ENCODE results near the gene WFDC1. TPM values are rescaled to one million over a fixed set of nuclear protein-coding genes. Genes with fewer than 3 reads are reported as not detected.

The WFDC1 gene
- total RNA-seq, 1 experiment from 2014 or later = 0.40 TPM

GRCh38 chr16:84349862-84350684 lies 55.4 kb downstream of the WFDC1 start:
- no peaks in the 10 kb centered on the region for H3K9me3 ChIP-seq
- H3K4me3 ChIP-seq = no peak overlapping the region
- DNase-seq = no peak
- no peaks in the 10 kb centered on the region for H3K27me3 ChIP-seq
- H3K36me3 ChIP-seq = no peaks in the 10 kb centered on the region

- no peak for DNase-seq
- H3K27me3 ChIP-seq = no peaks in the 10 kb centered on the region
- H3K36me3 ChIP-seq = no peaks in the 10 kb centered on the region
- no peaks in the 10 kb centered on the region for H3K9me3 ChIP-seq
- H3K4me3 ChIP-seq = no peak overlapping the region
Measured at GRCh38 chr16:84350685-84351400, 56.2 kb downstream of the WFDC1 start.

GRCh38 chr16:84351630-84352029 lies 57.0 kb downstream of the WFDC1 start:
- H3K36me3 ChIP-seq = no peaks in the 10 kb centered on the region
- H3K4me3 ChIP-seq = no peak overlapping the region
- no peaks in the 10 kb centered on the region for H3K27me3 ChIP-seq
- no peaks in the 10 kb centered on the region for H3K9me3 ChIP-seq
- no peak for DNase-seq

GRCh38 chr16:84354306-84354705 lies 59.6 kb downstream of the WFDC1 start:
- H3K36me3 ChIP-seq = no peaks in the 10 kb centered on the region
- no peaks in the 10 kb centered on the region for H3K9me3 ChIP-seq
- H3K27me3 ChIP-seq = no peaks in the 10 kb centered on the region
- no peak for DNase-seq
- no peak overlapping the region for H3K4me3 ChIP-seq

- no peaks in the 10 kb centered on the region for H3K36me3 ChIP-seq
- H3K27me3 ChIP-seq = no peaks in the 10 kb centered on the region
- no peak for DNase-seq
Measured at GRCh38 chr16:84355149-84355548, 60.5 kb downstream of the WFDC1 start.

GRCh38 chr16:84356176-84356575 lies 61.5 kb downstream of the WFDC1 start:
- no peak for DNase-seq
- Histone ChIP-seq H3K4me3 (no peak overlapping the region), H3K36me3 (no peaks in the 10 kb centered on the region), H3K9me3 (no peaks in the 10 kb centered on the region), H3K27me3 (no peaks in the 10 kb centered on the region)

More at GRCh38 chr16:84355149-84355548, 60.5 kb downstream of the WFDC1 start:
- no peaks in the 10 kb centered on the region for H3K9me3 ChIP-seq
- H3K4me3 ChIP-seq = no peak overlapping the region

- DNase-seq = no peak
Measured at GRCh38 chr16:84356591-84357116, 62.0 kb downstream of the WFDC1 start.

GRCh38 chr16:84357191-84357651 lies 62.5 kb downstream of the WFDC1 start:
- no peaks in the 10 kb centered on the region for H3K36me3 ChIP-seq
- no peaks in the 10 kb centered on the region for H3K27me3 ChIP-seq
- DNase-seq = peak; percentile 3
- H3K4me3 ChIP-seq = no peak overlapping the region
- H3K9me3 ChIP-seq = no peaks in the 10 kb centered on the region

More at GRCh38 chr16:84356591-84357116, 62.0 kb downstream of the WFDC1 start:
- H3K9me3 ChIP-seq = no peaks in the 10 kb centered on the region
- H3K4me3 ChIP-seq = no peak overlapping the region
- H3K27me3 ChIP-seq = no peaks in the 10 kb centered on the region
- no peaks in the 10 kb centered on the region for H3K36me3 ChIP-seq

GRCh38 chr16:84358601-84359295 lies 64.1 kb downstream of the WFDC1 start:
- DNase-seq = no peak
- Histone ChIP-seq H3K36me3 (no peaks in the 10 kb centered on the region), H3K27me3 (no peaks in the 10 kb centered on the region), H3K4me3 (no peak overlapping the region), H3K9me3 (no peaks in the 10 kb centered on the region)

GRCh38 chr16:84359326-84359725 lies 64.6 kb downstream of the WFDC1 start:
- DNase-seq = no peak
- no peaks in the 10 kb centered on the region for H3K9me3 ChIP-seq
- no peak overlapping the region for H3K4me3 ChIP-seq
- no peaks in the 10 kb centered on the region for H3K27me3 ChIP-seq
- no peaks in the 10 kb centered on the region for H3K36me3 ChIP-seq

GRCh38 chr16:84360170-84360569 lies 65.5 kb downstream of the WFDC1 start:
- DNase-seq = no peak
- Histone ChIP-seq H3K9me3 (no peaks in the 10 kb centered on the region), H3K4me3 (no peak overlapping the region), H3K36me3 (no peaks in the 10 kb centered on the region), H3K27me3 (no peaks in the 10 kb centered on the region)

- H3K9me3 ChIP-seq = no peaks in the 10 kb centered on the region
- H3K36me3 ChIP-seq = no peaks in the 10 kb centered on the region
- H3K27me3 ChIP-seq = no peaks in the 10 kb centered on the region
- no peak for DNase-seq
- H3K4me3 ChIP-seq = no peak overlapping the region
Measured at GRCh38 chr16:84360748-84361147, 66.1 kb downstream of the WFDC1 start.

GRCh38 chr16:84361546-84361945 lies 66.9 kb downstream of the WFDC1 start:
- DNase-seq = no peak
- Histone ChIP-seq H3K36me3 (no peaks in the 10 kb centered on the region), H3K27me3 (no peaks in the 10 kb centered on the region), H3K4me3 (no peak overlapping the region), H3K9me3 (no peaks in the 10 kb centered on the region)

- no peaks in the 10 kb centered on the region for H3K27me3 ChIP-seq
- no peaks in the 10 kb centered on the region for H3K9me3 ChIP-seq
- no peak overlapping the region for H3K4me3 ChIP-seq
- H3K36me3 ChIP-seq = no peaks in the 10 kb centered on the region
- no peak for DNase-seq
Measured at GRCh38 chr16:84362471-84362941, 67.8 kb downstream of the WFDC1 start.

GRCh38 chr16:84366208-84366607 lies 71.5 kb downstream of the WFDC1 start:
- H3K36me3 ChIP-seq = no peaks in the 10 kb centered on the region
- DNase-seq = no peak
- H3K27me3 ChIP-seq = peaks cover 15% of the 10 kb centered on the region
- no peak overlapping the region for H3K4me3 ChIP-seq
- H3K9me3 ChIP-seq = no peaks in the 10 kb centered on the region

- Histone ChIP-seq H3K4me3 (no peak overlapping the region), H3K9me3 (no peaks in the 10 kb centered on the region), H3K36me3 (no peaks in the 10 kb centered on the region), H3K27me3 (peaks cover 15% of the 10 kb centered on the region)
- DNase-seq = no peak
Measured at GRCh38 chr16:84367297-84367680, 72.6 kb downstream of the WFDC1 start.
